ENCODE results near the gene ODF2.

DNA sequence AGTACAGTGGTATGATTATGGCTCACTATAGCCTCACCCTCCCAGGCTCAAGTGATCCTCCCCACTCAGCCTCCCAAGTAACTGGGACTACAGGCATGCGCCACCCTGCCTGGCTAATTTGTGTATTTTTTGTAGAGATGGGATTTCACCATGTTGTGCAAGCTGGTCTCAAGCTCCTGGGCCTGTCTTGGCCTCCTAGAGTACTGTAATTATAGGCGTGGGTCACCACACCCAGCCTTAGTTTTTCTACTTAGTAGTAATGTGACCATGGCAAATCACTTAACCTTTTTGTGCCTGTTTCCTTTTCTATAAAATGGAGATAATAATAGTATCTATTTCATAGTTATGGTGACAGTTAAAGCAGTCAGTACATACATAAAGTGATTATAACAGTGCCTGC lies 70.9 kb downstream of the ODF2 start:
- TF ChIP-seq CTCF (IDR thresholded peaks at IDR 0.05): no peak
- no peak for TF ChIP-seq REST (IDR thresholded peaks at IDR 0.05; ENCODE audit: low read depth, low read length)
- TF ChIP-seq FOXJ3 (CRISPR knock-in tag; IDR thresholded peaks at IDR 0.05): no peak
- no peak for TF ChIP-seq RCOR1 (IDR thresholded peaks at IDR 0.05; ENCODE audit: low read length)
- no peak for TF ChIP-seq YY1 (IDR thresholded peaks at IDR 0.05; ENCODE audit: low read depth)
- no peak for TF ChIP-seq NFIC (IDR thresholded peaks at IDR 0.05; ENCODE audit: borderline replicate concordance)
